GM18873 (cell line): Measurements from ENCODE around the gene ITPKB.

Experiments used
- ATAC-seq: cut with Tn5 transposase; IDR thresholded peaks from one replicate; pipeline ENCODE4 v1.9.1; 2021; ENCODE audit warnings: mild to moderate bottlenecking, moderate library complexity, moderate number of reproducible peaks; ENCODE audit not compliant: unreplicated experiment, low FRiP score

Gene ITPKB

GRCh38 chr1:226593541-226593940, 145.5 kb downstream of the ITPKB start:
- ATAC-seq = no peak

DNA sequence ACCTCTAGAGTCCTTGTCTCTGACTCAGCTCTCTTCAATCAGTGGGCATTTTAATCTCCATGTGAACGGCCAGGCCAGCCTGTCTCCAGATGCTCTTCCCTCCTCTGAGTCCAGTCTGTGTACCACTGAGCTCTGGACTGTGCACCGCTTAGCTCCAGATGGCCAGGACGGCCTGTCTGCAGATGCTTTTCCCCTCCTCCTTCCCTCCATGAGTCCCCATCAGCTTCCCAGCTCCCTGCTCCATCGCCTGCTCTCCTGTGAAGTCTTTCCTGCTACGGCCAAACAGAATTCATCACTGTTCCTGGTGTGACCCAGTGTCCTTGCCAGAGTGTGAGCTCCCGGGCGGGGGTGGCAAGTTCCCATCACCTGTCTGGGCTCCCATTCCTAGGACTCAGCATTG, 148.5 kb downstream of the ITPKB start:
- ATAC-seq = no peak

DNA sequence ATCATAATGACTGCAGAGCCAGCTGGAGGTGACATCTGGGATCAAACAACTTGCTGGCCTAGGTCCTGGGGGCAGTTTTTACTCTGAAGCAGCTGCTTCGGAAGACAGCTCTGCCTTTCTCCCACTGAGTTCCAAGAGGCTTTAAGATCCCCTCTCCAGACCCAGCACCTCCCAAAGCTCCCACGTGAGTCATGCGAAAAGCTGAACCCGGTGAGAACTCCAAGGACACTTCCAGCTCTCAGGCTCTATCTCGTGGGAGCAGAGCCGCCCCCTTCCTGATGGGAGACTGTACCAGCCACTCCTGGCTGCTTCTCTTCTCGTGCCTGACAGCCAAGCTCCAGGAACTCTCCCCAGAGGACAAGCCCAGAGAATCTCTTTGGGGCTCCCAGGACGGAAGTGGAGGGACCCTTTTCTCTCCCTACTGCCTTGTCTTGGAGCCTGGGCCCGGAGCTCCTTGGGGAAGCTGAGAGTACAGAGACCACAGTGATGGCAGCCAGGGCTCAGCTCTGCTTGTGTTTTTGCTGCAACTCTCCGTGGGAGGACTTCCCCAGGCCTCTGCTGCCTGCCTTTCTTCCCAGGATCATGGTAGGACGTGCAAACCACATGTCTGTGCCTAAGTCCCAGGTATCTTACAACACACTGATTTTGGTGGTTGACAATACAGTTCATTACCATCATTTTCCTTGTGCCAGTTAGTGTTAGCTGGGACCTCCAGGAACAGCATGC, 149.9 kb downstream of the ITPKB start:
- no peak for ATAC-seq

DNA sequence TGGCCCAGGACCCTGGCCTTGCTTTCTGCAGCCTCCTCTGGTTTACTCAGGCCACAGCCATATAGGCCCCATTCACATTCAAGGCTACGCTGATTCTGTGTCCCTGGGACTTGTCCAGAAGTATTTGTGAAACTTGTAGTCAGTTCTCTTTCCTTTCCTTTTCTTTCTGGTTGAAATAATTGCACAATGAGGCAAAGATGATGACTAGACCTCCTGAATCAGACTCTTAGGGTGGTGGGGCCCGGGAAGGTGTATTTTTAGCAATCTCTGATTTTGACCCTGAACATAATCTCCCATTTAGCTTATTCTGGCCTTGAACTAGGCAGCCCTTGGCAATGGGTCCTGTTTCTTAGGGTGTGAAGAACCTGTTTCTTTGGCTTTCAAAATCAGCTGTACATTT, 150.6 kb downstream of the ITPKB start:
- no peak for ATAC-seq

DNA sequence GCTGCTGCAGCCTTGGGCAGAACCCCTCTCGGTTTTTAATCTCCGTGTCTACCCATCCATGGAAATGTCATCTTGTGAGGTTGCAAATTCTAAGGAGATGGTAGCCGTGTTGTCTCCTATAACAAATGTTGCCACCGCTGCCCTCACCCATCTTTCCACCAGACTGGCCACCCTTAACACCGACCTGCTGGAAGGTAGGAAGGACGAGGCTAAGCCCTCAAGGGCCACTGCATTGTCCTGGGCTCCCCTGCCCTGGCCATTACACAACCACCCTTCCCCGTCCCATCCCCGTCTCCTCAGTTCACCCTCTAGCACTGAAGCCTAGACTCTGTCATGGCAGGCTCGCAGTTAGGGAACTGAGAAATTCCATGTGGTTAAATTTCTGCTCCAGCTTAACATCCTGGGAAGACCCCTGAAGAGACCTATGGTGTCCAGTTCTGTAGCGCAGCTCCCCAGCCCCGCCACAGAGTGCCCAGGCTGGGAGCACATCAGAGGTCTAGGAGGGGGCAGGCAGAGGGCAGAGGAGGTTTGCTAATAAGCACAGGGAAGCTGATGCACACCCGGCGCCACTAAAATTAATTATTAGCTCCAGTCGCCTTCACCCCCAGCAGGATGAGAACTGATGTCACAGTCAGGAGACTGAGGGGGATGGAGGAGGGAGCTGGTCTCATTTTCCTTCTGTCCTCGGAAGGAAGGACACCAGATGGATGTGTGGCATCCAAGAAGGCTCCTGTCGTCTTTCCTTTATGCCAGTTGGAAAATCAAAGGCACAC, 152.2 kb downstream of the ITPKB start:
- no peak for ATAC-seq

DNA sequence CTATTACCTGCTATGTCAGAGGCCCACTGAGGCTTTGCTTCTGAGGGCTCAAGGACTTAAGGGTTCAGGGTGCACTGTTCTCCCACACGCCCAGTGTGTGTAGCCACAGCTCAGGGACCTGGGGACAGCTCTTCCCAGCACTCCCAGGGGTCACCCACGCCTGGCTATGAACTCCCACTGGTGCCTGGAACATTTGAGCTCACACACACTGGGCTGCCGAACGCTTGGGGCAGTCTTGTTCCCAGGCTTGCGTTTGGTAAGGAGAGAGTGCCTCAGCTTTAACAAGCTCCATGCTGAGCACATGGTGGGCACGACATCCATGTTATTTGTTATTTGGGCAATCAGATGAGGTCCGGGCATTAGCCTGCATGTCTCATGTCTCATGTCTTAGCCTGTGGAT, 153.0 kb downstream of the ITPKB start:
- ATAC-seq = no peak

- ATAC-seq = no peak
Observed at GRCh38 chr1:226584164-226584563, 154.9 kb downstream of the ITPKB start.

DNA sequence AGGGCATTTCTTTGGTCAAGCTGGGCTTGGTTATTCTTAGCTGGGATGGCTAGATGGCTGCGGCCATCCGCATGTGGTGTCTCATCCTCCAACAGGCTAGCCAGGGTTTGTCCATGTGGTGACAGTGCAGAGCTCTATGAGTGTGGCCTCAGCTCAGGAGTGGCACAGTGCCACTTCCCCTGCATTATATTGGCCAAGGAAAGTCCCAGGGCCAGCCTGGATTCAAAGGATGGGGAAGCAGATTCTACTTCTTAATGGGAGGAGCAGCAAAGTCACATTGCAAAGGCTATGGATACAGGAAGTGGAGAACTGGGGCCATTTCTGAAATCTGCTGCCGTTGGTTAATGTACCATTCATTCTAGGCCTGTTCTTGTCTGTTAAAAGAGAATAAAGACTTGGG, 156.1 kb downstream of the ITPKB start:
- no peak for ATAC-seq
